Purkinje cell (primary cell): ENCODE results near the gene KLRF1. TPM values are rescaled to one million over a fixed set of nuclear protein-coding genes. Genes with fewer than 3 reads are reported as not detected.

Source experiments
- polyA plus RNA-seq: library from polyadenylated mRNA; unstranded; fragments of >200 nt; fragmentation: Nextera tagmentation; gene quantifications from 2 replicates; pipeline ENCODE4 v1.2.1, GENCODE V29; 2014

KLRF1 gene
- polyA plus RNA-seq = not detected in 2 replicates

GRCh38 chr12:9827209-9827888, at the start of gene KLRF1:
KLRF1 (plus strand) TSS chr12:9827481; CDS start chr12:9827545, 64 bp downstream.

GRCh38 chr12:9869307-9870161, 42.3 kb downstream of the KLRF1 start, which contains the start of gene CLEC2B:
CLEC2B (minus strand) TSS chr12:9869354.

GRCh38 chr12:9881246-9881645, 54.0 kb downstream of the KLRF1 start, which contains the start of gene KLRF2:
KLRF2 (plus strand) TSS chr12:9881489; CDS start chr12:9881596, 107 bp downstream.

Other genes starting within 250 kb of the KLRF1 start
- 0.23 TPM in 1 of 2 replicates, not detected in the other for gene KLRB1, start 219.6 kb upstream of the KLRF1 start, polyA plus RNA-seq
- 4.9 TPM in 1 of 2 replicates, not detected in the other for gene CLEC2D, start 157.8 kb upstream of the KLRF1 start, polyA plus RNA-seq
- gene CLECL1, start 94.4 kb upstream of the KLRF1 start, polyA plus RNA-seq = not detected in 2 replicates
- gene CD69, start 66.6 kb upstream of the KLRF1 start, polyA plus RNA-seq = 0.24 TPM in 1 of 2 replicates, not detected in the other
- 3.9 and 4.6 TPM in 2 replicates for gene CLEC2B, start 41.9 kb downstream of the KLRF1 start, polyA plus RNA-seq
- gene KLRF2, start 54.0 kb downstream of the KLRF1 start, polyA plus RNA-seq = not detected in 2 replicates
- not detected in 2 replicates for gene CLEC2A, start 104.9 kb downstream of the KLRF1 start, polyA plus RNA-seq
- not detected in 2 replicates for gene CLEC12A, start 143.9 kb downstream of the KLRF1 start, polyA plus RNA-seq
- gene CLEC1B, start 171.6 kb downstream of the KLRF1 start, polyA plus RNA-seq = not detected in 2 replicates
- not detected in 2 replicates for gene CLEC12B, start 183.1 kb downstream of the KLRF1 start, polyA plus RNA-seq
- not detected in 2 replicates for gene CLEC9A, start 203.2 kb downstream of the KLRF1 start, polyA plus RNA-seq